HepG2 (cell line): ENCODE results near the gene MAPK12. TPM values are rescaled to one million over a fixed set of nuclear protein-coding genes. Genes with fewer than 3 reads are reported as not detected.

ENCODE experiments used
- ATAC-seq: fragments of 200-7000 bp; cut with Tn5 transposase; 3 replicates; pipeline ENCODE4 v1.9.1; 2020; ENCODE audit warnings: mild to moderate bottlenecking, moderate library complexity
- BruUV-seq: library from RNA; stranded (reverse); fragments of 400-500 nt; replicated peaks from 2 replicates; lab custom pipeline; 2021; lab: Mats Ljungman, UMichigan
- CTCF ChIA-PET: fragments of 300-600 bp; formaldehyde crosslinking; extraction: SDS; loops from one replicate; lab custom pipeline; 2021; ENCODE audit warnings: low total read pairs, inconsistent platforms, low intra/inter-chr PET ratio; lab: Yijun Ruan, JAX
- POLR2A ChIA-PET: fragments of 350-600 bp; sonication (Branson Sonifier 250); formaldehyde crosslinking; loops from one replicate; lab custom pipeline; 2020; ENCODE audit warnings: antibody characterized with exemption, inconsistent platforms; lab: Yijun Ruan, JAX
- DNase-seq: peaks from one replicate; pipeline ENCODE4 v3.0.0-alpha.2; 2015; ENCODE audit warnings: low spot score
- FAIRE-seq: peaks from 3 replicates; lab custom pipeline; 2011; peaks lifted over from hg19 to GRCh38; lab: Jason Lieb, UNC
- H2AFZ ChIP-seq: one replicate; pipeline ENCODE4 v1.6.1; 2011; ENCODE audit warnings: low read length, inconsistent platforms
- H3K27ac ChIP-seq: fragments of 300-600 bp; 3 replicates; pipeline ENCODE4 v1.8.0; 2011; ENCODE audit warnings: mixed run types, mild to moderate bottlenecking, mixed read lengths, low read length, inconsistent platforms; ENCODE audit not compliant: insufficient read depth; ENCODE audit errors: extremely low read length
- H3K27me3 ChIP-seq, 2 experiments: fragments of 200-600 bp in 1 of 2; 2 replicates in 1 of 2; 3 replicates in 1 of 2; pipeline versions ENCODE4 v1.6.0 to v1.8.0; 2011; ENCODE audit warnings: low read length in 2 of 2, mild to moderate bottlenecking in 2 of 2, moderate library complexity in 2 of 2, inconsistent platforms in 1 of 2; ENCODE audit not compliant: insufficient read depth in 2 of 2, control insufficient read depth in 1 of 2
- H3K36me3 ChIP-seq, 2 experiments: fragments of 200-600 bp in 1 of 2; replicated peaks in 1 of 2; 2 replicates in 1 of 2; 3 replicates in 1 of 2; pipeline versions ENCODE4 v1.5.1 to v1.8.0; 2011; ENCODE audit warnings: low read length in 2 of 2, inconsistent platforms in 1 of 2; ENCODE audit not compliant: insufficient read depth in 2 of 2, control insufficient read depth in 1 of 2
- H3K4me1 ChIP-seq: 2 replicates; pipeline ENCODE4 v1.5.1; 2012; ENCODE audit warnings: low read length, inconsistent platforms; ENCODE audit not compliant: insufficient read depth
- H3K4me2 ChIP-seq: 2 replicates; pipeline ENCODE4 v1.6.0; 2011; ENCODE audit warnings: low read depth, low read length, inconsistent platforms
- H3K4me3 ChIP-seq, 3 experiments: fragments of 200-600 bp in 1 of 3; sonication (generic), shearing (Covaris generic) in 1 of 3; replicated peaks in 1 of 3; 2 replicates each; pipeline ENCODE4 v1.5.1; 2011 to 2016; ENCODE audit warnings: low read length in 3 of 3, inconsistent platforms in 2 of 3, low read depth in 2 of 3, mild to moderate bottlenecking in 2 of 3, control low read depth in 1 of 3, mixed read lengths in 1 of 3; ENCODE audit not compliant: insufficient read depth in 1 of 3
- H3K79me2 ChIP-seq: one replicate; pipeline ENCODE4 v1.6.1; 2011; ENCODE audit warnings: low read length, inconsistent platforms; ENCODE audit not compliant: insufficient read depth
- H3K9ac ChIP-seq: 2 replicates; pipeline ENCODE4 v1.6.0; 2011; ENCODE audit warnings: mild to moderate bottlenecking, low read depth, low read length, inconsistent platforms; ENCODE audit not compliant: insufficient read depth
- H3K9me3 ChIP-seq: 2 replicates; pipeline ENCODE4 v1.5.1; 2012; ENCODE audit warnings: mild to moderate bottlenecking, low read length
- H4K20me1 ChIP-seq: 2 replicates; pipeline ENCODE4 v1.6.0; 2011; ENCODE audit warnings: inconsistent platforms, mild to moderate bottlenecking, low read length, moderate library complexity; ENCODE audit not compliant: insufficient read depth
- HNRNPK ChIP-seq: fragments of 200-400 bp; formaldehyde crosslinking; IDR thresholded peaks from 2 replicates; pipeline ENCODE4 v1.6.1; 2018; ENCODE audit warnings: low read length, low read depth, moderate library complexity, mild to moderate bottlenecking; ENCODE audit not compliant: poor library complexity, severe bottlenecking
- MAFF ChIP-seq: IDR thresholded peaks from 2 replicates; pipeline ENCODE4 v1.6.1; 2011; ENCODE audit warnings: low read depth, low read length, improper control_type of control experiment
- MXI1 ChIP-seq: IDR thresholded peaks from 3 replicates; pipeline ENCODE4 v1.6.1; 2012; ENCODE audit warnings: low read depth, low read length, inconsistent platforms, borderline replicate concordance
- PHF20 ChIP-seq: sonication (generic); formaldehyde crosslinking; IDR thresholded peaks from 2 replicates; pipeline ENCODE4 v1.5.0; 2020; ENCODE audit warnings: mild to moderate bottlenecking, missing genetic modification reagents
- SETDB1 ChIP-seq: sonication (generic); formaldehyde crosslinking; IDR thresholded peaks from 2 replicates; pipeline ENCODE4 v1.5.1; 2020; ENCODE audit warnings: missing genetic modification reagents, mild to moderate bottlenecking, borderline replicate concordance
- SP2 ChIP-seq: sonication (generic); formaldehyde crosslinking; IDR thresholded peaks from 2 replicates; pipeline ENCODE4 v1.5.1; 2020; ENCODE audit warnings: mild to moderate bottlenecking, missing genetic modification reagents
- ZBTB7A ChIP-seq: sonication (generic); formaldehyde crosslinking; IDR thresholded peaks from 2 replicates; pipeline ENCODE4 v1.8.0; 2022; ENCODE audit warnings: mild to moderate bottlenecking, missing genetic modification reagents
- ZC3H13 ChIP-seq: sonication (generic); formaldehyde crosslinking; IDR thresholded peaks from 2 replicates; pipeline ENCODE4 v1.8.1; 2023; ENCODE audit warnings: mild to moderate bottlenecking, missing genetic modification reagents, moderate library complexity
- ZFP37 ChIP-seq: sonication (generic); formaldehyde crosslinking; IDR thresholded peaks from 2 replicates; pipeline ENCODE4 v1.4.0; 2020; ENCODE audit warnings: missing genetic modification reagents, borderline replicate concordance
- ZKSCAN5 ChIP-seq: sonication (generic); formaldehyde crosslinking; IDR thresholded peaks from 2 replicates; pipeline ENCODE4 v1.5.1; 2020; ENCODE audit warnings: mild to moderate bottlenecking, missing genetic modification reagents
- ZNF121 ChIP-seq: sonication (generic); formaldehyde crosslinking; IDR thresholded peaks from 2 replicates; pipeline ENCODE4 v1.5.0; 2020; ENCODE audit warnings: mild to moderate bottlenecking, missing genetic modification reagents
- ZNF331 ChIP-seq: sonication (generic); formaldehyde crosslinking; IDR thresholded peaks from 2 replicates; pipeline ENCODE4 v1.4.0; 2020; ENCODE audit warnings: missing genetic modification reagents
- ZNF382 ChIP-seq: sonication (generic); formaldehyde crosslinking; IDR thresholded peaks from 2 replicates; pipeline ENCODE4 v1.5.0; 2020; ENCODE audit warnings: missing genetic modification reagents, mild to moderate bottlenecking, borderline replicate concordance
- ZNF510 ChIP-seq: sonication (generic); formaldehyde crosslinking; IDR thresholded peaks from 2 replicates; pipeline ENCODE4 v1.4.0; 2020; ENCODE audit warnings: low read depth, mild to moderate bottlenecking, missing genetic modification reagents
- ZNF841 ChIP-seq: sonication (generic); formaldehyde crosslinking; IDR thresholded peaks from 2 replicates; pipeline ENCODE4 v1.8.1; 2023; ENCODE audit warnings: missing genetic modification reagents, borderline replicate concordance
- ZNF878 ChIP-seq: sonication (generic); formaldehyde crosslinking; IDR thresholded peaks from 2 replicates; pipeline ENCODE4 v1.8.1; 2023; ENCODE audit warnings: mild to moderate bottlenecking, missing genetic modification reagents, moderate library complexity
- WGBS: methylation state at CpG from one replicate; pipeline ENCODE4 v1.1.6; 2017; ENCODE audit warnings: low lambda C conversion rate; 5-methylcytosine and 5-hydroxymethylcytosine counted together
- in situ Hi-C: cut with HindIII; loops from 2 replicates; pipeline ENCODE4 v1.10.0; 2017; ENCODE audit warnings: low pct_unique_long_range_greater_than_20kb; ENCODE audit not compliant: extremely low pct_ligation_motif_present
- intact Hi-C: fragments of 100-400 bp; cut with micrococcal nuclease; formaldehyde crosslinking; loops from one replicate; pipeline ENCODE4 v1.10.0; 2022; ENCODE audit not compliant: unreplicated experiment
- polyA plus RNA-seq, 8 experiments: library from polyadenylated mRNA; depleted of rRNA in 3 of 8; stranded (reverse) in 7 of 8; unstranded in 1 of 8; fragments of >200 nt; fragmentation: Illumina TruSeq in 4 of 8; extraction: Trizol in 4 of 8; gene quantifications; 2 replicates each; pipeline versions ENCODE4 v1.2.1 to v1.2.3, GENCODE V29; 2011 to 2016; ENCODE audit warnings: low read depth in 4 of 8, missing spikeins in 1 of 8, mixed read lengths in 1 of 8; ENCODE audit not compliant: insufficient read depth in 1 of 8
- total RNA-seq, 5 experiments: library from RNA; depleted of rRNA; stranded (reverse); fragments of >200 nt; fragmentation: Illumina TruSeq; extraction: Trizol; gene quantifications; 2 replicates each; pipeline ENCODE4 v1.2.3, GENCODE V29; 2016; ENCODE audit warnings: low read depth in 1 of 5
- TF ChIP-seq, protein P1 (sequence below): sonication (generic); formaldehyde crosslinking; conservative IDR thresholded peaks from 2 replicates; pipeline ENCODE4 v1.8.0; 2022; ENCODE audit warnings: missing genetic modification reagents
- TF ChIP-seq, protein P2 (sequence below): IDR thresholded peaks from 2 replicates; pipeline ENCODE4 v1.6.1; 2016
- TF ChIP-seq, protein P3 (sequence below): sonication (generic); formaldehyde crosslinking; IDR thresholded peaks from 2 replicates; pipeline ENCODE4 v1.4.0; 2020; ENCODE audit warnings: low read depth, missing genetic modification reagents

Gene MAPK12
- total and polyA plus RNA-seq, 2 of the 13 experiments (the other 11 are each of a cell fraction or from before 2014, with no cell fraction given) = 22.2 to 23.3 TPM

GRCh38 chr22:50310031-50310722, 48.7 kb upstream of the MAPK12 start:
- POLR2A ChIA-PET = interaction anchor here (0.6 to 3.8 kb wide), 4 partner anchors 10 to 16 kb away, joined by 3 to 27 read pairs (median 6); no protein-coding TSS in a partner anchor
- in situ Hi-C loops = no loop called here
- TF ChIP-seq ZNF841 = no peak
- TF ChIP-seq, protein P1, sequence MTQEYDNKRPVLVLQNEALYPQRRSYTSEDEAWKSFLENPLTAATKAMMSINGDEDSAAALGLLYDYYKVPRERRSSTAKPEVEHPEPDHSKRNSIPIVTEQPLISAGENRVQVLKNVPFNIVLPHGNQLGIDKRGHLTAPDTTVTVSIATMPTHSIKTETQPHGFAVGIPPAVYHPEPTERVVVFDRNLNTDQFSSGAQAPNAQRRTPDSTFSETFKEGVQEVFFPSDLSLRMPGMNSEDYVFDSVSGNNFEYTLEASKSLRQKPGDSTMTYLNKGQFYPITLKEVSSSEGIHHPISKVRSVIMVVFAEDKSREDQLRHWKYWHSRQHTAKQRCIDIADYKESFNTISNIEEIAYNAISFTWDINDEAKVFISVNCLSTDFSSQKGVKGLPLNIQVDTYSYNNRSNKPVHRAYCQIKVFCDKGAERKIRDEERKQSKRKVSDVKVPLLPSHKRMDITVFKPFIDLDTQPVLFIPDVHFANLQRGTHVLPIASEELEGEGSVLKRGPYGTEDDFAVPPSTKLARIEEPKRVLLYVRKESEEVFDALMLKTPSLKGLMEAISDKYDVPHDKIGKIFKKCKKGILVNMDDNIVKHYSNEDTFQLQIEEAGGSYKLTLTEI (CRISPR knock-in tag) = no peak
- no peak for TF ChIP-seq PHF20 (CRISPR knock-in tag)
- TF ChIP-seq MAFF = no peak
- TF ChIP-seq, protein P2, sequence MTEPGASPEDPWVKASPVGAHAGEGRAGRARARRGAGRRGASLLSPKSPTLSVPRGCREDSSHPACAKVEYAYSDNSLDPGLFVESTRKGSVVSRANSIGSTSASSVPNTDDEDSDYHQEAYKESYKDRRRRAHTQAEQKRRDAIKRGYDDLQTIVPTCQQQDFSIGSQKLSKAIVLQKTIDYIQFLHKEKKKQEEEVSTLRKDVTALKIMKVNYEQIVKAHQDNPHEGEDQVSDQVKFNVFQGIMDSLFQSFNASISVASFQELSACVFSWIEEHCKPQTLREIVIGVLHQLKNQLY (CRISPR knock-in tag) = no peak
- TF ChIP-seq ZNF878 (CRISPR knock-in tag) = no peak
- TF ChIP-seq ZKSCAN5 = no peak
- no peak for TF ChIP-seq HNRNPK
- no peak for TF ChIP-seq ZBTB7A (CRISPR knock-in tag)
- TF ChIP-seq ZFP37 (CRISPR knock-in tag) = no peak
- TF ChIP-seq ZNF121 (CRISPR knock-in tag) = peak; percentile 56; the same call in 1 of the 2 replicates
- no peak for TF ChIP-seq SETDB1 (CRISPR knock-in tag)
- TF ChIP-seq, protein P3, sequence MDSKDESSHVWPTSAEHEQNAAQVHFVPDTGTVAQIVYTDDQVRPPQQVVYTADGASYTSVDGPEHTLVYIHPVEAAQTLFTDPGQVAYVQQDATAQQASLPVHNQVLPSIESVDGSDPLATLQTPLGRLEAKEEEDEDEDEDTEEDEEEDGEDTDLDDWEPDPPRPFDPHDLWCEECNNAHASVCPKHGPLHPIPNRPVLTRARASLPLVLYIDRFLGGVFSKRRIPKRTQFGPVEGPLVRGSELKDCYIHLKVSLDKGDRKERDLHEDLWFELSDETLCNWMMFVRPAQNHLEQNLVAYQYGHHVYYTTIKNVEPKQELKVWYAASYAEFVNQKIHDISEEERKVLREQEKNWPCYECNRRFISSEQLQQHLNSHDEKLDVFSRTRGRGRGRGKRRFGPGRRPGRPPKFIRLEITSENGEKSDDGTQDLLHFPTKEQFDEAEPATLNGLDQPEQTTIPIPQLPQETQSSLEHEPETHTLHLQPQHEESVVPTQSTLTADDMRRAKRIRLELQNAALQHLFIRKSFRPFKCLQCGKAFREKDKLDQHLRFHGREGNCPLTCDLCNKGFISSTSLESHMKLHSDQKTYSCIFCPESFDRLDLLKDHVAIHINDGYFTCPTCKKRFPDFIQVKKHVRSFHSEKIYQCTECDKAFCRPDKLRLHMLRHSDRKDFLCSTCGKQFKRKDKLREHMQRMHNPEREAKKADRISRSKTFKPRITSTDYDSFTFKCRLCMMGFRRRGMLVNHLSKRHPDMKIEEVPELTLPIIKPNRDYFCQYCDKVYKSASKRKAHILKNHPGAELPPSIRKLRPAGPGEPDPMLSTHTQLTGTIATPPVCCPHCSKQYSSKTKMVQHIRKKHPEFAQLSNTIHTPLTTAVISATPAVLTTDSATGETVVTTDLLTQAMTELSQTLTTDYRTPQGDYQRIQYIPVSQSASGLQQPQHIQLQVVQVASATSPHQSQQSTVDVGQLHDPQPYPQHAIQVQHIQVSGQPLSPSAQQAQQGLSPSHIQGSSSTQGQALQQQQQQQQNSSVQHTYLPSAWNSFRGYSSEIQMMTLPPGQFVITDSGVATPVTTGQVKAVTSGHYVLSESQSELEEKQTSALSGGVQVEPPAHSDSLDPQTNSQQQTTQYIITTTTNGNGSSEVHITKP (CRISPR knock-in tag) = 0 out of 2 replicates have a peak, but pooled peaks have one; percentile 6
- TF ChIP-seq ZNF331 = no peak; the same call in 1 of the 2 replicates
- no peak for TF ChIP-seq ZNF510 (CRISPR knock-in tag)
- no peak for TF ChIP-seq MXI1
- no peak for TF ChIP-seq ZNF382 (CRISPR knock-in tag)
- no peak for TF ChIP-seq ZC3H13 (CRISPR knock-in tag)
- no peak for TF ChIP-seq SP2 (CRISPR knock-in tag)

More at GRCh38 chr22:50310031-50310722, 48.7 kb upstream of the MAPK12 start:
- Histone ChIP-seq H4K20me1 (no peaks in the 10 kb centered on the region), H3K27me3 (no peaks in the 10 kb centered on the region), H2AFZ (no peak overlapping the region), H3K27ac (peak overlapping the region; percentile 41), H3K9me3 (no peaks in the 10 kb centered on the region), H3K4me3 (peak overlapping the region in 1 of 3 experiments; percentile 69; a peak in 2 of 6 replicates), H3K4me2 (peak overlapping the region; percentile 81), H3K4me1 (peaks cover 74% of the 10 kb centered on the region), H3K36me3 (0 out of 5 replicates have a peak, but pooled peaks cover 0 to under 1% of the 10 kb centered on the region in 2 experiments), H3K79me2 (peaks cover 17% of the 10 kb centered on the region), H3K9ac (peak overlapping the region; percentile 32)
- peak; percentile 69 for DNase-seq
- WGBS = 4% methylated on average over 16 of the region's 21 CpGs
- intact Hi-C loops = no loop called here
- FAIRE-seq = peak; percentile 66
- CTCF ChIA-PET = interaction anchor here (0.8 to 1.9 kb wide), 2 partner anchors 20 to 34 kb away, joined by 3 to 12 read pairs; no protein-coding TSS in a partner anchor
- peak; percentile 45 for ATAC-seq
- no TSS peak for BruUV-seq
